Measurements from ENCODE around the gene LAMC3. TPM values are rescaled to one million over a fixed set of nuclear protein-coding genes. Genes with fewer than 3 reads are reported as not detected.

LAMC3 gene
- total and polyA plus RNA-seq, 9 of the 15 experiments (the other 6 are each of a cell fraction or from before 2014, with no cell fraction given) = 0.10 TPM; not detected in 8

DNA sequence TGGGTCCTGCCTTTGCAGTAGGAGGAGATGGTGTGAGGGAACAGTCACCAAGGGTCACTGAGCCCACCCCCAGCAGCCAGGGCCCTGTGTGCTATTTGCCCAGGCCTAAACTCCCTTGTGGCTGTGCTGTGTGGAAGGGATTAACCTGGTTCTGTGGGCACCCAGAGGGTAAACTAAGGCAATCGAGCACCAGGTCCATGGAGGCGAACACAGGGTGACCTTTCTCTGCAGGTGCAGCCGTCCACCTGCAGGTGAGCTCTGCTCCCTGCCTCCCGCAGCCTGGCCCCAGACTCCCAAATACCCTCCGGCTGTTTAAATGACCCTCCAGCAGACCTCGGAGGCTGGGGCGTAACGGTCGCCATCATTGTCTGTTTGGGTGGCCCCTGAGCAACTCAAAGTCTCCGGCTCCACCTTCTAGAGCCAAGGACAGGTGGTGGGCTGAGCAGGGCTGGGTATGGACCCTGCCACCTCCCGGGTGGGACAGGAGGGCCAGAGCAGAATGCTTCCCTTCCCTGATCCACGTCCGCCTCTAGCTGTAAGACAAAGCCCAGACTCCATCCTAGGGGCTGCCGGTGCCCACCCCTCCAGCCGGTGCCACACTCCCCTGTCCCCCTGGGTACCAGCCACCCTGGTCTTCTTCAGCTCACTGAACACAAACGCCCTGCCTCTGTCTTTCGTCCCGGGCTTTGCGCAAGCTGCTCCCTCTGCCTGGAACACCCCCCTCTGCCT is 35.9 kb upstream of the LAMC3 start:
- Histone ChIP-seq H3K4me3 (no peak overlapping the region), H3K36me3 (ENCODE audit: control insufficient read depth, insufficient read depth, low read length) (no peaks in the 10 kb centered on the region), H3K4me1 (replicated peaks in 1 of 2; ENCODE audit: control insufficient read depth in 2 of 2, insufficient read depth in 2 of 2, low read length in 2 of 2) (peaks cover 0 to 20% of the 10 kb centered on the region in 2 experiments; a peak in 1 of 5 replicates), H3K9me3 (replicated peaks; ENCODE audit: control insufficient read depth, insufficient read depth, low read depth, low read length) (no peaks in the 10 kb centered on the region; the same call in 1 of the 2 replicates), H3K9me1 (ENCODE audit: control insufficient read depth, insufficient read depth, low read length) (no peaks in the 10 kb centered on the region), H3K27ac (ENCODE audit: extremely low read depth, low read depth, low read length) (no peak overlapping the region), H2AFZ (ENCODE audit: low read depth, low read length) (no peak overlapping the region), H4K20me1 (replicated peaks; ENCODE audit: control insufficient read depth, insufficient read depth, low read length) (peaks cover 58% of the 10 kb centered on the region), H3K4me2 (ENCODE audit: insufficient read depth, low read length) (no peak overlapping the region), H3K9ac (ENCODE audit: insufficient read depth in 1 of 2, low read depth in 2 of 2, low read length in 2 of 2) (peak overlapping the region in 1 of 2 experiments; percentile 1; a peak in 1 of 4 replicates), H3K27me3 (ENCODE audit: control insufficient read depth in 2 of 2, insufficient read depth in 2 of 2, low read length in 2 of 2) (peaks cover 80 to 98% of the 10 kb centered on the region in 2 experiments), H3K79me2 (ENCODE audit: control insufficient read depth, insufficient read depth, low read length) (no peaks in the 10 kb centered on the region)
- intact Hi-C loops (cut with micrococcal nuclease) = no loop called here
- ATAC-seq (peak; percentile 2), DNase-seq (ENCODE audit: extremely low read depth in 1 of 4, low spot score in 3 of 4) (peak in 3 of 4 experiments; percentile 59 to 64 (median 63)), FAIRE-seq (no peak)
- no TSS peak for BruUV-seq (replicated peaks)
- WGBS (ENCODE audit: insufficient coverage, low coverage, missing lambda C conversion rate) = 3% methylated on average over 19 of the region's 19 CpGs
- TF ChIP-seq, protein P1, sequence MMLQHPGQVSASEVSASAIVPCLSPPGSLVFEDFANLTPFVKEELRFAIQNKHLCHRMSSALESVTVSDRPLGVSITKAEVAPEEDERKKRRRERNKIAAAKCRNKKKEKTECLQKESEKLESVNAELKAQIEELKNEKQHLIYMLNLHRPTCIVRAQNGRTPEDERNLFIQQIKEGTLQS (IDR thresholded peaks at IDR 0.05) = no peak
- TF ChIP-seq, protein P1 (CRISPR knock-in tag; conservative IDR thresholded peaks at IDR 0.05) = 0 out of 2 replicates have a peak, but pooled peaks have one; percentile 26
- TF ChIP-seq SUPT5H (IDR thresholded peaks at IDR 0.05) = no peak
- in situ Hi-C loops (cut with MboI) = no loop called here
- CTCF ChIA-PET (ENCODE audit: low intra/inter-chr PET ratio) = no interaction called here
- POLR2A ChIA-PET = interaction anchor here (0.6 to 4.2 kb wide), 24 partner anchors 7 to 204 kb away, joined by 3 to 86 read pairs (median 5); partner anchors contain the start of gene LAMC3

Measured in K562 (cell line).